ENCODE measurements around the gene TRABD2A.

DNA sequence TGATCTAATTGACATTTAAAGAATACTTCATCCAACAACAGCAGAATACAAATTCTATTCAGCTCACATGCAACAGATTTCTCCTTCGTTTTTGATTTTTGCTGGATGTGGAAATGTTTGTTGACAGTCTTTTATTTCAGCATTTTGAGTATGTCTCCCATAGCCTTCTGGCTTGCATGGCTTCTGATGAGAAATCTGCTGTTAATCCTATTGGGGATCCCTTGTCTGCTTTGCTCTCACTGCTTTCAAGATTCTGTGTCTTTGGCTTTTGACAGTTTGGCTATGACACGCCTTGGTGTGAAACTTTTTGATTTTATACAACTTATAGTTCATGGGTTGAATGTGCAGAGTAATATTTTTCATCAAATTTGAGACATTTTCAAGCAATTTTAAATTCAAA is 44.7 kb downstream of the TRABD2A start:
- TF ChIP-seq POLR2AphosphoS5 (IDR thresholded peaks at IDR 0.05; ENCODE audit: low read depth, low read length) (no peak), TAF1 (IDR thresholded peaks at IDR 0.05; ENCODE audit: low read depth, low read length) (no peak), POLR2A (IDR thresholded peaks at IDR 0.05; ENCODE audit: low read depth, low read length) (no peak), PAX5 (IDR thresholded peaks at IDR 0.05; ENCODE audit: insufficient read depth, low read length, severe bottlenecking) (no peak), POU2F2 (IDR thresholded peaks at IDR 0.05; ENCODE audit: low read depth, low read length) (no peak)

All from GM12891 (cell line).